ENCODE data around the gene DHRS11.

GRCh38 chr17:36592716-36593321 lies 1.1 kb downstream of the DHRS11 start:
- TF ChIP-seq, protein P1, sequence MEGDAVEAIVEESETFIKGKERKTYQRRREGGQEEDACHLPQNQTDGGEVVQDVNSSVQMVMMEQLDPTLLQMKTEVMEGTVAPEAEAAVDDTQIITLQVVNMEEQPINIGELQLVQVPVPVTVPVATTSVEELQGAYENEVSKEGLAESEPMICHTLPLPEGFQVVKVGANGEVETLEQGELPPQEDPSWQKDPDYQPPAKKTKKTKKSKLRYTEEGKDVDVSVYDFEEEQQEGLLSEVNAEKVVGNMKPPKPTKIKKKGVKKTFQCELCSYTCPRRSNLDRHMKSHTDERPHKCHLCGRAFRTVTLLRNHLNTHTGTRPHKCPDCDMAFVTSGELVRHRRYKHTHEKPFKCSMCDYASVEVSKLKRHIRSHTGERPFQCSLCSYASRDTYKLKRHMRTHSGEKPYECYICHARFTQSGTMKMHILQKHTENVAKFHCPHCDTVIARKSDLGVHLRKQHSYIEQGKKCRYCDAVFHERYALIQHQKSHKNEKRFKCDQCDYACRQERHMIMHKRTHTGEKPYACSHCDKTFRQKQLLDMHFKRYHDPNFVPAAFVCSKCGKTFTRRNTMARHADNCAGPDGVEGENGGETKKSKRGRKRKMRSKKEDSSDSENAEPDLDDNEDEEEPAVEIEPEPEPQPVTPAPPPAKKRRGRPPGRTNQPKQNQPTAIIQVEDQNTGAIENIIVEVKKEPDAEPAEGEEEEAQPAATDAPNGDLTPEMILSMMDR (IDR thresholded peaks at IDR 0.05), result no peak
- peak; percentile 95 to 96 for TF ChIP-seq POLR2A (IDR thresholded peaks at IDR 0.05)

All from Peyer's patch (tissue), 4 donors.